22Rv1 (cell line): ENCODE measurements around the gene SEZ6.

ENCODE experiments used
- CTCF ChIP-seq: fragments of 450-650 bp; IDR thresholded peaks from 2 replicates; pipeline ENCODE4 v1.5.1; 2017; ENCODE audit warnings: mild to moderate bottlenecking
- ZFX ChIP-seq: fragments of 450-650 bp; IDR thresholded peaks from 2 replicates; pipeline ENCODE4 v1.6.1; 2017; ENCODE audit warnings: antibody characterized with exemption, borderline replicate concordance

- TF ChIP-seq CTCF (no peak), ZFX (no peak)
These were observed 67.3 kb downstream of the SEZ6 start for GRCh38 chr17:28938552-28938951.
